ENCODE results near the gene LACTB. TPM values are rescaled to one million over a fixed set of nuclear protein-coding genes. Genes with fewer than 3 reads are reported as not detected.
A peak's percentile ranks its signal among the peaks of the same experiment; 100 is the strongest.

LACTB gene
- total and polyA plus RNA-seq, 2 of the 13 experiments (the other 11 are each of a cell fraction or from before 2014, with no cell fraction given), result 14.8 to 23.0 TPM

GRCh38 chr15:63190769-63191649 lies 69.3 kb downstream of the LACTB start:
- 68% methylated on average over 3 of the region's 3 CpGs for WGBS (ENCODE audit: low lambda C conversion rate)
- ATAC-seq (no peak), DNase-seq (ENCODE audit: low spot score) (no peak), FAIRE-seq (no peak)
- no peak overlapping the region for H2AFZ ChIP-seq (ENCODE audit: low read length)
- peak overlapping the region; percentile 98 for H3K4me2 ChIP-seq (ENCODE audit: low read depth, low read length)
- peaks cover 19% of the 10 kb centered on the region for H3K79me2 ChIP-seq (ENCODE audit: insufficient read depth, low read length)
- in situ Hi-C loops (cut with HindIII; ENCODE audit: extremely low pct_ligation_motif_present, low pct_unique_long_range_greater_than_20kb), result no loop called here
- no peaks in the 10 kb centered on the region for H3K9me3 ChIP-seq (ENCODE audit: low read length)
- H3K27me3 ChIP-seq (ENCODE audit: control insufficient read depth in 1 of 2, insufficient read depth in 2 of 2, low read length in 2 of 2), result no peaks in the 10 kb centered on the region; a peak in 1 of 5 replicates
- peak overlapping the region; percentile 69; the same call in 1 of the 2 replicates for H3K9ac ChIP-seq (ENCODE audit: insufficient read depth, low read depth, low read length)
- CTCF ChIA-PET (ENCODE audit: low intra/inter-chr PET ratio, low total read pairs), result no interaction called here
- no peaks in the 10 kb centered on the region for H3K36me3 ChIP-seq (replicated peaks in 1 of 2; ENCODE audit: control insufficient read depth in 1 of 2, insufficient read depth in 2 of 2, low read length in 2 of 2)
- BruUV-seq (replicated peaks), result no TSS peak
- no peak overlapping the region for H3K27ac ChIP-seq (ENCODE audit: extremely low read length, insufficient read depth, low read length)
- intact Hi-C loops (cut with micrococcal nuclease; ENCODE audit: unreplicated experiment), result no loop called here
- POLR2A ChIA-PET, result no interaction called here
- peak overlapping the region; percentile 82 to 93 (median 85); a peak in 4 of 6 replicates for H3K4me3 ChIP-seq (replicated peaks in 1 of 3; ENCODE audit: insufficient read depth in 1 of 3, low read depth in 2 of 3, low read length in 3 of 3)
- H4K20me1 ChIP-seq (ENCODE audit: insufficient read depth, low read length), result no peaks in the 10 kb centered on the region
- H3K4me1 ChIP-seq (ENCODE audit: insufficient read depth, low read length), result peaks cover 66% of the 10 kb centered on the region
- TF ChIP-seq BRD4 (CRISPR knock-in tag; IDR thresholded peaks at IDR 0.05) (no peak), ATF7-NPFF (CRISPR knock-in tag; IDR thresholded peaks at IDR 0.05; ENCODE audit: low read depth) (no peak), ZNF782 (CRISPR knock-in tag; IDR thresholded peaks at IDR 0.05; ENCODE audit: borderline replicate concordance) (no peak), DDIT3 (CRISPR knock-in tag; IDR thresholded peaks at IDR 0.05) (no peak), ZBTB40 (IDR thresholded peaks at IDR 0.05) (no peak), ZBTB40 (CRISPR knock-in tag; IDR thresholded peaks at IDR 0.05) (no peak), ZNF749 (CRISPR knock-in tag; IDR thresholded peaks at IDR 0.05; ENCODE audit: borderline replicate concordance) (no peak), ZFP82 (CRISPR knock-in tag; IDR thresholded peaks at IDR 0.05; ENCODE audit: borderline replicate concordance) (no peak), HIVEP1 (CRISPR knock-in tag; IDR thresholded peaks at IDR 0.05) (no peak), ZNF501 (CRISPR knock-in tag; IDR thresholded peaks at IDR 0.05) (no peak), HOXD1 (CRISPR knock-in tag; IDR thresholded peaks at IDR 0.05) (no peak), GFI1 (CRISPR knock-in tag; IDR thresholded peaks at IDR 0.05; ENCODE audit: borderline replicate concordance) (no peak), ZNF343 (CRISPR knock-in tag; IDR thresholded peaks at IDR 0.05) (no peak)

Data from HepG2 (cell line).